NCI-H524 treated with DMSO at 0.1 percent for 48 hours (cell line): ENCODE data around the gene THAP4.

Source experiments
- DNase-seq: peaks from one replicate; lab custom pipeline; 2025; lab: John Stamatoyannopoulos, UW

The THAP4 gene

GRCh38 chr2:241638940-241639339 is 2.0 kb upstream of the THAP4 start:
- DNase-seq: no peak

DNA sequence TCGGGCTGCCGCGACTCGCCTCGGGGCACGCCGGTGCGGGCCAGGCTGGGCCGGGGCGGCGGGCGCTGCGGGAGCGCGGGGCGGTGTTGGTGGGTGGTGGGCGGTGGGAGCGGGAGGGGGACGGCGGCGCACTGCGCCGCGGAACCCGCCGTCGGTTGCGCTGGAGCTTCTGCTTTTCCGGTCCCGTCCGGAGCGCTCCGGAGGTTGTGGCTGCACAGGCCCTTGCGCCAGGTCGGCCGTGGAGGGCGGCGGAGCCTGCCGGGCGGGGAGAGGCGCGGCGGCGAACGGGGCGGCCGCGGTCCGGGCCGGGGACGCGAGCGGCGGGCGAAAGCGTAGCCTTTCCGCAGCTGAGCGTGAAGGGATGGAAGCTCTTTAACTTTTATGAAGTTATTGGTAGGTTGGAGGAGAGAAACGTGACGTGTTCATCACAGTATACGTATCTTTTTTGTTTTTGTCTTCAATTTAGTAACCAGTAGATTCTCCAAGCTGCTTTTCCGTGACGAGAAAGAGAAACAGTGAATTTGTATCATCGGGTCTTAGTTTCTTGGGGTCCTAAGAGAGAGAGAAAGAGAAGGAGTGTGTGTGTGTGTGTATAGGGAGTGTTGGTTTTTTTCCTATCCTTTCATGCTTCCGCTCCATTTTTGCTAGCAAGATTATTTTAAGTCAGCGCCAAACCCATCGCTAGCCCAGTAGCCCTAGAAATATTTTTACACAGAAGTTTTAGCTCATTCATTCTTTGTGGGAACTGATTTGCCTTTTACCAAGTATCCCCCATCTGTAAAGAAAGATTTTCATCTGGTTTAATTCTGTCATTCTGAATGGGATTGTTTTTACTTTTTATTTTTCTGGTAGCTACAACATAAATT is 1.1 kb upstream of the THAP4 start:
- DNase-seq: no peak

DNA sequence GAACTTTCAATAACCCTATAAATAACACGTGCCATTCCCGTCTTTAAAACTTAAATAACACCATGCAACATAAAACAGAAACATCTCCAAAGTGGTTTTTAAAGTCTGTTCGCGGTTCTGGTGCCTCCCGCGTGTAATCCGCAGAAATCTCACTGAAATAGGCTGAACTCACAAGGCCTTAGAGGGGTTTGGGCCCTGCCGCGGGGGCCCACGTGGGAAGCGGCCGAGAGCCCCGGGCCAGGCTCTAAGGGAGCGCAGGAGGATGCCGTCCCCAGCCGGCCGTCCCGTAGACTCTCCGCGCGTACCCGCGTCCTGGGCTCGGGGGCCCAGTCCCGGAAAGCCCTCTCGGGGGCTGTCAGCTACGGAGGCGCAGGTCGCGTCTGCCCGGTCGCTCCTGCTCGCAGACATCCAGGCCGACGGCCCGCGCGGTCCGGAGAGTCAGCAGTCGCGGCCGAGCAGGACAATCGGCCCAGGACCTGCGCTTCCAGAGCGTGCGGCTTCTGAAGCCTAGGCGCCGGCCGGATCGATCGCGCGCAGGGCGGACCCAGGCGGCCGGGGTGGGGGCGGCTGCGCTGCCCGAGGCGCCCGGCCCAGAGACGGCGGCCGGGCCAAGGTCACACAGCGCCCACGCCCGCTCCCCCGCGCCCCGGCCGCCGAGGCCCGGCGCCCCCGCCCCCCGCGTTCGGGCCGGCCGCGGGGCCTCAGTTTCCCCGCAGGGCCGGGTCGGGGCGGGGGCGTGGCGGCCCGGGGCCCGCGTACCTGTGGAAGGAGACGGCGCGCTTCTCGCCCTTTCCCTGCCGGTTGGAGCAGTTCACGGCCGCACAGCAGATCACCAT is 558 bp downstream of the THAP4 start:
- DNase-seq: no peak

DNA sequence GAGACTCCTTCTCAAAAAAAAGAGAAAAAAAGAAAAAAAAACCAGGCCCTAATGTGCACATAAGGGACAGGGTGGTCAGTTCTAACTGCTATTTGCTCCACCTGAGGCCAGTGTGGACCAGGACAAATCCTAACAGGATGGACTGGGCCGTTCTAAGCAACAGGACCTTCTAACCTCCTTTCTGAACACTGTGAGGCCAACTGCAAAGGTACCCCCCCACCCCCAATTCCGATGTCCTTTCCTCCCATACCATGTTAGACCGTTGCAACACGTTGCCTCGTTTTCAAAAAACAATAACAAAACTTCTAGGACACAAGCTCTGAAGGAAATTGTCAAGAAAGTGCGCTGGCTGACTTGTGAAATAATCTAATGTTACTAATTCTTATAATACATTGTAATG is 1.2 kb downstream of the THAP4 start:
- no peak for DNase-seq

DNA sequence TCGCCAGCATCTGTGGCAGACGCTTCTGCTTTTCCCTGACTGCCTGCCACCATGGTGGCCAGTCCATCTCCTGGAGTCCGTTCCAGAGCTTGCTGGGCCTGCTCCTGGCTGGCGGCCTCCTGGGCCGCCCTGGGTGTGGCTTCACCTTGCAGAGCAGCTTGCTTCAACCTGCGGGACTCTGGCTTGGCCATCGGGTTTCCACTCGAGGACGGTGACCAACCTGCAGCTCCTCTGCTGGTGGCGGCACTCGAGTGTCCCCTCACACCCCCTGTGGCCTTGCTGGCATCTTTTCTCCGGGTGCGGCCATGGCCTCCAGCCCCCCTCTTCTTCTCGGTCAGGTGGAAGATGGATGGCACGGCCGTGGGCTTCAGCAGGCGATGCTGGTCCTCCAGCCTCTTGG is 3.4 kb downstream of the THAP4 start:
- no peak for DNase-seq

GRCh38 chr2:241632478-241633325 is 4.3 kb downstream of the THAP4 start:
- no peak for DNase-seq

DNA sequence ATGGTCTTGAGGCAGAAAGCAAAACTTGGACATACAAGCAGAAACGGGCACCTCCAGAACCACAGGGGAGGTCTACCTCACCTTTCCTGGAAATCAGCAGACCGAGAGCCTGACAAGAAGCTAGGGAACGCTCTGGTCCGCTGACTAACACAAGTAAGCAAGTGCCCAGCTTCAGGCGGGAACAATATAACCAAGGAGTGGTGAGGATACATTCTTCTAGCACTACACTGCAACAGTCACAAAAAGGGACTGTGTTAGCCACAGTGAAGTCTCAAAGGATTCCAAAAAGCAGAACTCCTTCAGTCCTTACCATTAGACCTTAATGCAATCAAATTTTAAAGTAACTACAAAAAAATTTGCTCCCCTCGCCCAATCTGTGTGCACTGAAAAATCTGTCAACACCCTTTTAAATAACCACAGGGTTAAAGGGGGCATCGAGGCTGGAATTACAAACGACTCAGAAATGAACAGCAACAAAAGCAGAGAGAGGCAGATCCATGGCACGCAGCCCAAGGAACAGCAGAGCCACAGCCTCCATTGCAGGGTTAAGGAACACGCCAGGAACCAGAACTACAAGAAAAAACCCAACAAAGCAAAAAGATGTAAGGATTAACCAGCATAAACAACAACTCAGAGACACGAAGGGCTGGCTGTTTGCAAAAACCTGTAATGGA is 7.1 kb downstream of the THAP4 start:
- DNase-seq: no peak

GRCh38 chr2:241627675-241628074 is 9.3 kb downstream of the THAP4 start:
- DNase-seq: no peak

- no peak for DNase-seq
These were observed 16.6 kb downstream of the THAP4 start for GRCh38 chr2:241620419-241620769.

DNA sequence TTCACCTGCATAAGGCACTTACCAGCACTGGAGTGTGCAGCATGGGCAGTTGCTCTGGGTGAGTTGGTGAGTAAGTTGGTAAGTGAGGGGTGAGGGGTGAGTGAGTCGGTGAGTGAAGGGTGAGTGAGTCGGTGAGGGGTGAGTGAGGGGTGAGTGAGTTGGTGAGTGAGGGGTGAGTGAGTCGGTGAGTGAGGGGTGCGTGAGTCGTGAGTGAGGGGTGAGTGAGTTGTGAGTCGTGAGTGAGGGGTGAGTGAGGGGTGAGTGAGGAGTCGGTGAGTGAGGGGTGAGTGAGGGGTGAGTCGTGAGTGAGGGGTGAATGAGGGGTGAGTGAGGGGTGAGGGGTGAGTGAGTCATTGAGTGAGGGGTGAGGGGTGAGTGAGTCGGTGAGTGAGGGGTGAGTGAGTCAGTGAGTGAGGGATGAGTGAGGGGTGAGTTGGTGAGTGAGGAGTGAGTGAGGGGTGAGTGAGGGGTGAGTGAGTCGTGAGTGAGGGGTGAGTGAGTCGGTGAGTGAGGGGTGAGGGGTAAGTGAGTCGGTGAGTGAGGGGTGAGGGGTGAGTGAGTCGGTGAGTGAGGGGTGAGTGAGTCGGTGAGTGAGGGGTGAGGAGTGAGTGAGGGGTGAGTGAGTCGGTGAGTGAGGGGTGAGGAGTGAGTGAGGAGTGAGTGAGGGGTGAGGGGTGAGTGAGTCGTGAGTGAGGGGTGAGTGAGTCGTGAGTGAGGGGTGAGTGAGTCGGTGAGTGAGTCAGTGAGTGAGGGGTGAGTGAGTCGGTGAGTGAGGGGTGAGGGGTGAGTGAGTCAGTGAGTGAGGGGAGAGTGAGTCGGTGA is 17.1 kb downstream of the THAP4 start:
- no peak for DNase-seq

DNA sequence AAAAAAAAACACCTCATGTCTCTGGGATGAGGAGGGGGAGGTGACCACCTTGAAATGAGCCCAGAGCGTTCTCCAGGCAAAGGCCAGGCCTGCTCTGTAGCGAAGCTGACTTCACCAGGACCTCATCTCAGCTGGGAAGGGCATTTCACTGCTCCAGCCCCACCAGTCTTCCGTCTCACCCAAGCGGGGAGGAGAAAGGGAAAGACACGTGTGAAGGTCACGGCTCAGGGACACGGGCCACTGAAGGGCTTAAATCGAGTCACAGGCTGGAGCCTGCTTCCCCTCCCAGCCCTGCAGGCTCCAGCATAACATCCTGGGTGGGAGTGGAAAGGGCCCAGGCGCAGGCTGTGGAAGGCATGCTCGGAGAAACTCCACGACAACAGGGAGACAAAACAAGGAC is 18.1 kb downstream of the THAP4 start:
- no peak for DNase-seq

DNA sequence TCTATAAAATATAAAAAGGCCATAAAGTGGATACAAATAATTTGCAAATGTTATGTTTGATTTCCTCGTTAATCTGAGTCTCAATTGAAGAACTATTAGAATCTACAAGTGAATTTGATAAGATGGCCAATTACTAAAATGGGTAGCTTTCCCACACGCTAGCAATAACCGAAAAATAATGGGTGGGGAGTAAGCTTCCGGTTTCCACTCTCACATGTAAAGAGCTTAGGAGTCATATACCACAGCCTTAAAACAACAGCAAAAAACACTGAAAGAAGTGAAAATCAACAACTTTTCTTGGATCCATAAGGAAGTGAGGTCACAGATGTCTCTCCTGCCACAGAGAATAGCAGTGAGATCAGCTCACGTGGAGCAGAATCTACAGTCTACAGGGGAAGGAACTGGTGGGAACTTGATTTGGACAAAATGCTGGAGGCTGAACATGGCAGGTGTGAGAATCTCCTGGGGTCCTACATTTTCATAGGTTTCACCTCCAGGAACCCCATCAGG is 18.6 kb downstream of the THAP4 start:
- DNase-seq: no peak

GRCh38 chr2:241617431-241618154 is 19.4 kb downstream of the THAP4 start:
- no peak for DNase-seq

DNA sequence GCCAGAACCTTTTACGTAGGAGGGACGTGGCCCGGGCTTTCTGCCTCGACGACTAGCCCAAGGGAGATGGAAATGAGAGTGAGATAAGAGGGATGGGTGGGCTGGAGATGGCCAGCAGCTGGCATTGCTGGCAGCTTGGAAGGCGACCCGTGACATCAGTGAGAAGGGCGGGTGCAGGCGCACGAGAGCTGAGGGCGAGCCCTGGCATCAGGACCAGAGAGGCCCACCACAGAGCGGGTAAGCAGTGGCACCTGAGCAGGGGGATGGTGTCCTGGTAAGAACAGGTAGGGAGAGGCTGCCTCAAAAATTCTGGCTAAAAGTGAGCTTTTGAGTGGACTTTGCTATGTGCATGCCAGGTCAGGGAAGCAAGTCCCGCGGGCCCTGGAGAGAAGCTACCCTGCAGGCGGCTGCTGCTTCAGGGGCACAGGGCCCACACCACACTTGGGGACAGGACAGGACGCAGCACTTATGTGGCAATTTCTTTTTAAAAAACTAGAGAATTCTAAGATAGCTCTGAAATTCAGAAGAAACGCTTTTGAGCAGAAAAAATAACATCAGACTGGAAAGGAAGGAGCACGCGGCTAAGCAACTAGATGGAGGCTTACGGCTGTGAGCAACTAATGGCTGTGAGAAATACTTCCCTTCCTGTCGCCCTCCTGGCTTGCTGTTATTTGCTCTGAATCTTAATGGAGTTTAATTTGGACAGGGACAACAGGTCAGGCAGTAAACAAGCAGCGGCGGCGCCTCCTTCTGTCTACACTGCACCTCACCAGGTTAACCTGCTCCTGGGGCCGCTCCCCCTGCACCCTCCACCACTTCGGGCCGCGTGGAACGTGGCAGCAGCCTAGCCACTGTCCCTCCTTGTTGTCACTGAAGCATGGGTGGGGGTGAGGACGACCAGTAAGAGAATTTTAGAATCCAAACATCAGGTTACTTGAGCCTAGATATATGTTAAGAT is 20.5 kb downstream of the THAP4 start:
- DNase-seq: no peak

- no peak for DNase-seq
These were observed 21.4 kb downstream of the THAP4 start for GRCh38 chr2:241615522-241616052.

DNA sequence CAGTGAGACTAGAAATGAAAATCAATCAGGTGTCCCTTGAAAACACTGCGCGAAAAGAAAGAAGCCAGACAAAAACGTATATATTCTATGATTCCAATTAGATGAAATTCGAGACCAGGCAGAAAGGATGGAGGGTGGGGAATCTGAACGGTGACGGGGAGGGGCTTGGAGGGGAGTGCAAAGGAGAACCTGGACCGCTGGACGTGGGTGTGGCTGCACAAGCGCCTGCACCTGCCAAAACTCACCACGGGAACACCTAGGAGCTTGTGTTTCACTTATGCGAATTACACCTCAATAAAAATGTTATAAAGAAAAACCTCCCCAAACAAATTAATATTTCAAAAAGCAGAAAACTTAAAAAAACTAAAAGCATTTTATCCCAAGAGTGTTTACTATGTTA is 21.9 kb downstream of the THAP4 start:
- no peak for DNase-seq

GRCh38 chr2:241613017-241613780 is 23.8 kb downstream of the THAP4 start:
- DNase-seq: no peak
